Psoas muscle (tissue), 8 donors: ENCODE results near the gene CENPP. TPM values are rescaled to one million over a fixed set of nuclear protein-coding genes. Genes with fewer than 3 reads are reported as not detected.
A peak's percentile ranks its signal among the peaks of the same experiment; 100 is the strongest.

Source experiments
- ATAC-seq, 4 donors: fragments of 200-7000 bp; cut with Tn5 transposase; one replicate each; pipeline ENCODE4 v1.9.1; 2020; ENCODE audit warnings: moderate library complexity in 3 of 4, mild to moderate bottlenecking in 2 of 4
- DNase-seq, 2 donors: peaks; one replicate each; pipeline ENCODE4 v3.0.0-alpha.2; 2020
- H3K27ac ChIP-seq: fragments of 200-600 bp; one replicate; pipeline ENCODE4 v1.8.0; 2022
- H3K27me3 ChIP-seq, 3 donors: fragments of 200-600 bp in 1 of 3; one replicate each; pipeline versions ENCODE4 v1.6.1 to v1.8.0; 2013 to 2022; ENCODE audit warnings: low read length in 2 of 3, mild to moderate bottlenecking in 2 of 3, moderate library complexity in 1 of 3; ENCODE audit not compliant: insufficient read depth in 3 of 3
- H3K36me3 ChIP-seq, 2 donors: fragments of 200-600 bp in 1 of 2; one replicate each; pipeline versions ENCODE4 v1.6.1 to v1.8.0; 2013 to 2022; ENCODE audit warnings: low read depth in 1 of 2, mild to moderate bottlenecking in 1 of 2, moderate library complexity in 1 of 2; ENCODE audit not compliant: insufficient read depth in 1 of 2
- H3K4me1 ChIP-seq: fragments of 200-600 bp; one replicate; pipeline ENCODE4 v1.8.0; 2022
- H3K4me3 ChIP-seq: fragments of 200-600 bp; one replicate; pipeline ENCODE4 v1.8.0; 2022; ENCODE audit warnings: mild to moderate bottlenecking
- H3K9me3 ChIP-seq: fragments of 200-600 bp; one replicate; pipeline ENCODE4 v1.8.0; 2022
- WGBS, 3 donors: extraction: QIAGEN DNeasy Blood & Tissue Kit; methylation state at CpG; one replicate each; pipeline versions ENCODE4 v1.1.6 to v1.1.7; 2013; 5-methylcytosine and 5-hydroxymethylcytosine counted together
- intact Hi-C, 2 donors: fragments of 100-400 bp; cut with DNase I; formaldehyde crosslinking; loops; one replicate each; pipeline versions ENCODE4 v1.11.0 to v1.14.2; 2022
- polyA plus RNA-seq, 3 donors: library from polyadenylated mRNA; stranded (reverse); fragments of 200-250 nt; gene quantifications; one replicate each; pipeline ENCODE4 v1.2.3, GENCODE V29; 2013
- total RNA-seq, 4 donors: library from RNA; stranded (reverse); fragmentation: NEBNext Ultra II Directional in 2 of 4; extraction: Animal tissue kit (Norgen Biotek cat#: 25700) in 2 of 4; gene quantifications; one replicate each; pipeline versions ENCODE4 v1.2.1 to v1.2.4, GENCODE V29; 2021 to 2023
- TF ChIP-seq, protein P1 (sequence below): fragments of 200-600 bp; IDR thresholded peaks from one replicate; pipeline ENCODE4 v1.8.0; 2022; ENCODE audit warnings: antibody characterized with exemption
- donor health status: healthy with polysubstance abuse.
- donor health status: DM: no; HTN: no; CAD: no; lungs with moderate emphysema.
- donor health status: Bipolar disorder and iron deficiency.
- donor health status: healthy.
- donor health status: DM: yes; HTN: yes; CAD: no.
- donor health status: DM: no; HTN: no; CAD: no.
- donor health status: DM: no; HTN: no; CAD: no.
- donor health status: DM: yes; HTN: yes; CAD: no.

The CENPP gene
- total and polyA plus RNA-seq, 7 donors = 1.8 to 15.7 (median 6.4) TPM

GRCh38 chr9:92293075-92293354 is 32.7 kb upstream of the CENPP start:
- peak overlapping the region; percentile 92 for H3K27ac ChIP-seq
- intact Hi-C loops = no loop called here
- TF ChIP-seq, protein P1, sequence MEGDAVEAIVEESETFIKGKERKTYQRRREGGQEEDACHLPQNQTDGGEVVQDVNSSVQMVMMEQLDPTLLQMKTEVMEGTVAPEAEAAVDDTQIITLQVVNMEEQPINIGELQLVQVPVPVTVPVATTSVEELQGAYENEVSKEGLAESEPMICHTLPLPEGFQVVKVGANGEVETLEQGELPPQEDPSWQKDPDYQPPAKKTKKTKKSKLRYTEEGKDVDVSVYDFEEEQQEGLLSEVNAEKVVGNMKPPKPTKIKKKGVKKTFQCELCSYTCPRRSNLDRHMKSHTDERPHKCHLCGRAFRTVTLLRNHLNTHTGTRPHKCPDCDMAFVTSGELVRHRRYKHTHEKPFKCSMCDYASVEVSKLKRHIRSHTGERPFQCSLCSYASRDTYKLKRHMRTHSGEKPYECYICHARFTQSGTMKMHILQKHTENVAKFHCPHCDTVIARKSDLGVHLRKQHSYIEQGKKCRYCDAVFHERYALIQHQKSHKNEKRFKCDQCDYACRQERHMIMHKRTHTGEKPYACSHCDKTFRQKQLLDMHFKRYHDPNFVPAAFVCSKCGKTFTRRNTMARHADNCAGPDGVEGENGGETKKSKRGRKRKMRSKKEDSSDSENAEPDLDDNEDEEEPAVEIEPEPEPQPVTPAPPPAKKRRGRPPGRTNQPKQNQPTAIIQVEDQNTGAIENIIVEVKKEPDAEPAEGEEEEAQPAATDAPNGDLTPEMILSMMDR = no peak
- WGBS, 3 donors = 1 to 2% (median 1%) methylated on average over 5 of the region's 5 CpGs
- no peaks in the 10 kb centered on the region for H3K9me3 ChIP-seq
- H3K4me3 ChIP-seq = peak overlapping the region; percentile 92
- ATAC-seq (no peak), DNase-seq (no peak)
- H3K27me3 ChIP-seq = no peaks in the 10 kb centered on the region
- peaks cover 0 to 30% of the 10 kb centered on the region in 2 donors for H3K36me3 ChIP-seq
- H3K4me1 ChIP-seq = peaks cover 19% of the 10 kb centered on the region

DNA sequence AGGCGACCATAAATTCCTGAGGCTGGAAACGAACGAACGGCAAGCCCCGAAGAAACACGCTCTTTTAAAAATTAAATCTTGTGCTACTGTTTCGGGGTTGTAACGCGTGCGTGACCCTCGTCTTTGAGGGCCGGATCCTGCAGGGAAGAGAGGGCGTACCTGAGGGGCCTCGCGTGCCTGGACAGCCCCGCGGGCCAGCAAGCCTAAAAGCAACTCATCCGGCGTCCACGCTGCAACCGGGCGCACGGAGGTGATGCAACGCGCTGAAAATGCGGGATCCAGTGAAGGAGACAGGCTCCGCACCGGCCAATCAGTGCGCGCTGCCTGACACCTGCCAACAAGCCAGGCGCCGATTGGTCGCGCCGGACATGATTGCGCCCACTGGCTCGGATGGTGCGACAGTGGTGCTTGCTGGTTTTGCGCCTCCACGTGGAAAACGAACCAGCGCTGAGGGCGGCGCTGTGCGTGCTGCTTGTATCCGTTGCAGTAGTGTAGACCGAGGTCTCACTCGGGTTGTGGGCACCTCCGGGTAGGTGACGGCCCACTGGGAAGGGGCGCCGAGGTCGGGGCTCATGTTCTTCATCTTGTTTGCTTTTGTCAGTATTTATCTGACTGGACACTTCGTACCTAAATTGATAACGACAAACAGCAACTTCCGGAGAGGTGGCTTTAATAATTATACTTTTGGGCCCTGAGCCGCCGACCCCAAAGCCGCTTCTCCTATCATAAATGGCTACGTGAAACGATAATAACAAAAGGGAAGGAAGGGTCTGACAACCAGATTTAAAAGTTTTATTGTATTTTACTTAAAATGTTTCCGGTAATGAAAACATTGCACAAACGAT is 32.1 kb upstream of the CENPP start, which contains the start of gene IARS1:
Gene IARS1 (minus strand): TSS at position 246 of the 845 bp plus-strand sequence. CDS start 4,278 bp downstream, outside the sequence.
- Histone ChIP-seq H3K4me1 (peaks cover 19% of the 10 kb centered on the region), H3K27me3 (no peaks in the 10 kb centered on the region), H3K27ac (peak within 1 kb of the TSS; percentile 92), H3K36me3 (peaks cover 0 to 30% of the 10 kb centered on the region in 2 donors), H3K9me3 (no peaks in the 10 kb centered on the region), H3K4me3 (peak within 1 kb of the TSS; percentile 92)
- peak; percentile 97 to 99 (median 98) for ATAC-seq
- peak; percentile 99 for DNase-seq
- WGBS, 3 donors = 0% methylated on average over 62 to 63 of the region's 63 CpGs
- TF ChIP-seq, protein P1 = peak; percentile 33
- intact Hi-C loops = no loop called here

DNA sequence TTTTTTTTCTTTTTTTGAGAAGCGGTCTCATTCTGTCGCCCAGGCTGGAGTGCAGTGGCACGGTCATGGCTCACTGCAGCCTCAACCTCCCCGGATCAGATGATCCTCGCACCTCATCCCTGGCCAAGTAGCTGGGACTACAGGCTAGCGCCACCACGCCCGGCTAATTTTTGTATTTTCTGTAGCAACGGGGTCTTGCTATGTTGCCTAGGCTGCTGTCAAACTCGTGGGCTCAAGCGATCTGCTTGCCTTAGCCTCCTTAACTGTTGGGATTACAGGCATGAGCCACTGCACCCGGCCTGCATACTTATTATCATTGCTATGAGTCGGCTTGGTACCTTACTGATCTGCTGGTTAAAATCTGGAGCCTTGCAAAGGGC is 31.5 kb upstream of the CENPP start:
- Histone ChIP-seq H3K27me3 (no peaks in the 10 kb centered on the region), H3K4me1 (peaks cover 19% of the 10 kb centered on the region), H3K36me3 (peaks cover 0 to 30% of the 10 kb centered on the region in 2 donors), H3K9me3 (no peaks in the 10 kb centered on the region), H3K4me3 (peak overlapping the region; percentile 92), H3K27ac (peak overlapping the region; percentile 92)
- DNase-seq = no peak
- peak; percentile 7 to 45 (median 30) for ATAC-seq
- intact Hi-C loops = no loop called here
- TF ChIP-seq, protein P1 = no peak
- WGBS, 3 donors = 9 to 16% (median 14%) methylated on average over 13 of the region's 13 CpGs

DNA sequence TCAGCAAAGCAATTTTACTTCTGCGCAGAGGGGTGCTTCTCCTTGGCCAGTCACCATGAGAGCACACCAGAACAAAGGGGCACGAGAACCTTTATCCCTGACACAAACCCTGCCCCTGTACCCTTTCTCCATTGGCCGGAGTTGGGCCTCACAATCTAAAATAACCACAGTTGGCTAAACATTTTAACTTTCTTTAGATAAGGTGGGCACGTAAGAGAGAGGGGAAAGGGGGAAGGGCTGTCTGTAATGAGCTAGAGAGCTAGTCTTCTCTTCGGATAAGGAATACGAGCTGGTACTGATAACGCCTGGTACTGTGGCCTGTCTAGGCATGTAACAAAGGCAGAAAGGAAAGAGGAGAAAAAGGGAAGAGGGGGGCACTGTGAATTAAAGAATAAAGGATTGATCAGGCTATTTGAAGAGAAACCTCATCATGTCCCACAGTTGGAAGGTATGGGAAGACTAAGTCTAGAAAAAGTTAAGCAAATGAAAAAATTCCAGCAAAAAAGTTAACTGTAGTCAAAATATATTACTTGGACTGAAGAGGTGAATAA is 30.4 kb upstream of the CENPP start:
- ATAC-seq = no peak
- no peak for DNase-seq
- Histone ChIP-seq H3K9me3 (no peaks in the 10 kb centered on the region), H3K27ac (peak overlapping the region; percentile 92), H3K27me3 (no peaks in the 10 kb centered on the region), H3K4me1 (peaks cover 19% of the 10 kb centered on the region), H3K4me3 (no peak overlapping the region), H3K36me3 (peaks cover 0 to 40% of the 10 kb centered on the region in 2 donors)
- 92 to 98% (median 93%) methylated on average over 7 of the region's 7 CpGs for WGBS, 3 donors
- TF ChIP-seq, protein P1 = no peak
- intact Hi-C loops = no loop called here
